GM18508 (cell line): ENCODE results near the gene EMX1.

Source experiments
- ATAC-seq: cut with Tn5 transposase; IDR thresholded peaks from one replicate; pipeline ENCODE4 v1.9.1; 2021; ENCODE audit warnings: moderate number of reproducible peaks; ENCODE audit not compliant: insufficient read depth, unreplicated experiment

The EMX1 gene

DNA sequence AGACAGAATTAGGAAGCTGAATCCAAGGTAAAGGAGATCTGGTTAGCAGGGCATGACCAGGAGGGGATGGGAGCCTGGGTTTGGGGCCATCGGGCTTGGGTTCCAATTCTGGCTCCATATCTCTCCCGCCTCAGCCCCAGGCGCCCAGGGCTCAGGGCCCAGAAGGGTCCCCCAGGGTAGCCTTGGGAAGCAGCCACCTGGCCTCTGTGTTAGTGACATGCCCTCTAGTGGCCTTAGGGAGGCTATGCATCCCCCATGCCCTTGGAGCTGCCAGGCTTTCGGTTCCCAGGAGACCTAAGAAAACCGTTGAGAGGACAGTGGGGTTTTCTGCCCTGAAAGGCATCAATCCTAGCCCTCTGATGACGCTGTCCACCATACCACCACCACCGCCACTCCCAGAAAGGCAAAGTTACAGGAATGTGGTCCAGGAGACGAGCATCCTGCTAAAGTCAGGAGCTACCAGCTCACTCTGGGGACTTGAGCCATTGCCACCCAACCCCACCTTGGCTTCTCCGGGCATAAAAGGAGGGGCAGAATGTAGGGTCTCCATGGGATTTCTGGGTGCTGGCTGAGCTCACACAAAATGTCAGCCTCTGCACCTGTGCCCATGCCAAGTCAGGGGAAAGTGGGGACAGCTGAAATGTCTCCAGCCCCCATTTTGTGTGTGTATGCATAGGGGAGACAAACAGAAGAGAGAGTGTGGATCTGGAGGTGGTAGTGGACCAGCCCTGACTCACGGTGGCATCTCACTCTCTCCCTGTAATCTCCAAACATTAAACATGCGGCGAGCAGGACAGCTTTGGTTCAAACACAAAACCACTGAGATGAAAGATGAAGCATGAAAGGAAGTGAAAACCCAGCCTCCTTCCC, 56.5 kb downstream of the EMX1 start:
- ATAC-seq = no peak

GRCh38 chr2:72974436-72974754, 57.1 kb downstream of the EMX1 start:
- ATAC-seq = no peak

GRCh38 chr2:72975017-72975416, 57.7 kb downstream of the EMX1 start:
- ATAC-seq = no peak

DNA sequence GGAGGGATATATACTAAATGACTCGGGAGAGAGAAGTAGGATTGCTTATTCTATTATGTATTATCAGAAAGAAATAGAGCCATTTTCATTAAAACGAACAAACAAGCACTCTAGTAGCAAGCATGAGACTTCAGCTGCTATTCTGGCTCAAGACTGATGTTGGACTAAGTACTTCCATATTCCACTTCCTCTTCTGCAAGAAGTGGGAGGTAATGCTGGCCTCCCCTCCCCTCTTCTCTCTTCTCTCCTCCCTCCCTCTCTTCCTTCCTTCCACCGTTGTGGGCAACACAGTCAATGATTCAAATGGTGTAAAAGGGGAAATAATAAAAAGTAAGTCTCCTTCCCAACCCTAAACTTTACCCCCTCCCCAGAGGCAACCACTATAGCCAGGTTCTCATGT, 62.6 kb downstream of the EMX1 start:
- no peak for ATAC-seq

DNA sequence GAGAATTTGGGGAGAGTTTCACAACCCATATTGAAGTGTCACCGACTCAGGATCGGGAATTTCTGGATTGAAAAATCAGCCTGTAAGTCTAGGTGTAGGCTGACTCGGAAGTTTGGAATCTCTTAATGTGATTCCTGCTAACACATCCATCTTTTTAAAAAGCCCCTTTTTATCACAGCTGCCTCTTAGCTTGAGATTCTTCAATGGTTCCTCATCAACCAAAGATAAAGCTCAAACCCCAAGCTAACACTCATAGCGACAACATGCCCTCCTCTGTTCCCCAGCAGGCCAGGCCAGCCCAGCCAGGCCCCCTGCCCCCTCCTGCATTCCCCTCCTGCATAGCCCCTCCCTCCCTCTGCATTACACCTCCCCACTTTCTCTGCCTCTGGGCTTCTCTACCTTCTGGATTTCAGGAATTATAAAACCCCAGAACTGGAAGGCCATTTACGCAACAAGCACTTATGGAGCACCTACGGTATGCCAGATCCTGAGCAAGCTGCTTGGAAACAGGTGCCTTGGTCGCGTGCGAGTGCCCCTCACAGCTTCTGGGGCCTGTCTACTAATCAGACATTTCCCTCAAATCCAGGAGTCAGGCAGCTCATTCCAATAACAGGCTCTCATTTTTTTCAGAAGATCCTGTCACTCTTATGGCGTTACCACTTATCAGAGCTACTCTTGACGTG, 63.4 kb downstream of the EMX1 start:
- no peak for ATAC-seq

GRCh38 chr2:72981536-72981935, 64.2 kb downstream of the EMX1 start:
- ATAC-seq = no peak

DNA sequence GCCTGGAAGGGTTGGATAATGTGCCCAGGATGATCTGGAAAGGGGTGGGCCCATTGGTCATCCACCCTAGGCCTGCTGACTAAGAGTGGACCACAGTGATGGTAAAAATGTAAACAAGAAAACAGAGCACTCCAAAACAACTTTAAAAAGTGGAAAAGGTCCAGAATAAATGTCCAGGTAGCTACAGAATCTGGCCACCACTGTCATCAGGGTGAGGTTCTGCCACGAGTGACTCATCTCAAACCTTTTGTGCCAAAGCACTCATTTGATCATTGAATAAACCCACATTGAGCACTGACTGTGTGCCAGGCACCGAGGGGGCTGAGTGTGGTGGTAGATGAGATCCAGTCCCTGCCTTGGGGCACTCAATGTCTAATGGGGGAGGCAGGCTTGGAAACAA, 64.9 kb downstream of the EMX1 start:
- ATAC-seq = no peak

- ATAC-seq = no peak
These were observed 65.6 kb downstream of the EMX1 start for GRCh38 chr2:72982781-72983499.

DNA sequence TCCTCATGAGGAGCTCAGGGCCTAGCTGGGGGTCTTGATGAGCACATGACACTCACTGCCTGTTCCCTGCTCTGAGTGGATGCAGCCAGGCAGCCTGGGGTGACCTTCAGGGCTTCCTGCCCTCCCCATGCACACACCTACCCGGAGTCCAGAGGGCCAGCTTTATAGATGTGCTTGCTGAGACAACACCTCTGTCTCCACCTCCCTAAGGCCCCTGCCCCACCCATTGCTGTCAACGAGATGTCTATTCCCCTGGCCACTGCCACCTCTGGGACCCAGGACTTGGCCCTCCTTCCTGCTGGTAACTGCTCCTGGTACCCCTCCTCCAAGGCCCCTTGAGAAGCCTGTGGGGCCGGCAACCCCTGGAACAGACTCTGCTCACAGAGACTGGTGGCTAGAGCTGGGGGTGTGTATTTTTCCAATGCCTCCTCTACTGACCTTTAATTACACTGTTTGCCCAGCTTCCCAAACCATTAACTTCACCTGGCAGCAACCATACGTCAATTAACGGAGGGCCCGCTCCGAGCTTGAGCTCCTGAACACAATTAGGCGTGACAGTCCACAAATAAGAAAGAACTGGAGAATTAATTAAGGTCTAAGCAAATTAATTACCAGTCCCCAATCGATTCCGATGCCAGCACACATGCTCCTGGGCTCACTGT, 66.3 kb downstream of the EMX1 start:
- ATAC-seq = no peak

DNA sequence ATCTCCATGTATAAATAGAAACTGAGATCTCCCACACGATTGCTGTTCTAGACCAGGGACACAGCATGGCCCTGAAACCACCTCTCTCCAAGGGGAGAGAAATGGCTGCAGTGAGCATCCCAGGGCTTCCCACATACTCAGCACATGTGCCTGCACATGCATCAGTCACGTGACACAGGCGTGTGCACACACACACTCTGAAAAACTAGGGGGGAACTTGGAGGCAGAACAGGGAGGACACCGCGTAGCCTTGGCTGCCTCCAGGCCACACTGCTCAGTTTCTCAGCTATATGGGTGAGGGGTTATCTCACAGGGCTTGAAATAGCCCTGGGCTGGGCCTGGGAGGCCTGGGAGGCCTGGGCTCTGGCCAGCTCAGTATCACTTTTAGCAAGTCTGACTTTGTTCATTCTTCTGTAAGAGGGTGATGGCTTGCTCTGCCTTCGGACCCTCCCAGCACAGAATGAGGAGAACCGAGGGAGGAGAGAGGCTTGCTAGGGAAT, 66.9 kb downstream of the EMX1 start:
- ATAC-seq = no peak
